Heart right ventricle (tissue), 16 donors: Measurements from ENCODE around the gene USP22. TPM values are rescaled to one million over a fixed set of nuclear protein-coding genes. Genes with fewer than 3 reads are reported as not detected.

Experiments used
- ATAC-seq, 8 donors: fragments of 200-7000 bp; cut with Tn5 transposase; one replicate each; pipeline ENCODE4 v1.9.1; 2020; ENCODE audit warnings: mild to moderate bottlenecking in 8 of 8, moderate library complexity in 8 of 8, moderate number of reproducible peaks in 1 of 8
- DNase-seq, 2 donors: peaks; one replicate each; pipeline ENCODE4 v3.0.0-alpha.2; 2020
- H3K27ac ChIP-seq, 10 donors: fragments of 200-600 bp; sonication (generic) in 2 of 10; one replicate each; pipeline versions ENCODE4 v1.5.0 to v1.8.0; 2020 to 2022; ENCODE audit warnings: mild to moderate bottlenecking in 3 of 10
- H3K27me3 ChIP-seq, 7 donors: fragments of 200-600 bp; one replicate each; pipeline ENCODE4 v1.8.0; 2021 to 2022; ENCODE audit warnings: mild to moderate bottlenecking in 2 of 7
- H3K36me3 ChIP-seq, 9 donors: fragments of 200-600 bp; sonication (generic) in 1 of 9; one replicate each; pipeline versions ENCODE4 v1.5.0 to v1.8.0; 2020 to 2022; ENCODE audit warnings: mild to moderate bottlenecking in 2 of 9
- H3K4me1 ChIP-seq, 9 donors: fragments of 200-600 bp; sonication (generic) in 1 of 9; one replicate each; pipeline versions ENCODE4 v1.5.0 to v1.8.0; 2020 to 2022; ENCODE audit warnings: mild to moderate bottlenecking in 4 of 9
- H3K4me3 ChIP-seq, 10 donors: fragments of 200-600 bp; sonication (generic) in 2 of 10; one replicate each; pipeline versions ENCODE4 v1.5.0 to v1.8.0; 2020 to 2022; ENCODE audit warnings: mild to moderate bottlenecking in 7 of 10, moderate library complexity in 2 of 10
- H3K9me3 ChIP-seq, 11 donors: fragments of 200-600 bp in 10 of 11; sonication (generic) in 2 of 11; one replicate each; pipeline versions ENCODE4 v1.5.0 to v1.8.0; 2013 to 2022; ENCODE audit warnings: mild to moderate bottlenecking in 2 of 11, control low read depth in 1 of 11, moderate library complexity in 1 of 11
- CTCF ChIP-seq, 9 donors: fragments of 200-600 bp; sonication (generic) in 2 of 9; IDR thresholded peaks; one replicate each; pipeline versions ENCODE4 v1.5.0 to v1.8.0; 2021 to 2022; ENCODE audit warnings: antibody characterized with exemption in 9 of 9, mild to moderate bottlenecking in 5 of 9, moderate library complexity in 1 of 9
- WGBS, 2 donors: extraction: QIAGEN DNeasy Blood & Tissue Kit; methylation state at CpG; one replicate each; pipeline ENCODE4 v1.1.7; 2013; ENCODE audit warnings: inconsistent platforms in 1 of 2; 5-methylcytosine and 5-hydroxymethylcytosine counted together
- intact Hi-C, 10 donors: fragments of 100-400 bp; cut with DNase I; formaldehyde crosslinking; loops; one replicate each; pipeline versions ENCODE4 v1.11.1 to v1.14.2; 2022
- polyA plus RNA-seq, 2 donors: library from polyadenylated mRNA; stranded (reverse); fragments of 200-250 nt; gene quantifications; one replicate each; pipeline ENCODE4 v1.2.3, GENCODE V29; 2013
- total RNA-seq, 10 donors: library from RNA; stranded (reverse); fragmentation: NEBNext Ultra II Directional in 3 of 10; extraction: Animal tissue kit (Norgen Biotek cat#: 25700) in 3 of 10; gene quantifications; one replicate each; pipeline versions ENCODE4 v1.2.1 to v1.2.4, GENCODE V29; 2021 to 2023
- donor health status: Arrhythmogenic right ventricular cardiomyopathy.
- donor health status: ischemic (EF 13 %, LVEDD 7.1; RV severe dilation, severe dysfunction).
- donor health status: healthy with polysubstance abuse.
- donor health status: DM: no; HTN: yes; CAD: no.
- donor health status: DM: no; HTN: no; CAD: no.
- donor health status: ischemic (EF 25% LVEDD 6.9; RV normal size, moderate dysfunction).
- donor health status: ischemic (EF 25% LVEDD 5.7; RV mildly dilated, moderate dysfunction).
- donor health status: healthy.
- donor health status: DM: yes; HTN: yes; CAD: no.
- donor health status: Ischemic cardiomyopathy.
- donor health status: ischemic (EF 35%, LVEDD 5.7; RV mildly dilated, moderate dysfunction).
- donor health status: nonischemic (EF 11% LVEDD 7.7; RV severe dilation, severe dysfunction).
- donor health status: DM: yes; HTN: yes; CAD: no.
- donor health status: PGD.
- donor health status: ischemic (EF 29% LVEDD 5.4; RV normal size, mild dysfunction).
- donor health status: nonischemic (EF 23%, LVEDD 6.1; RV moderate dilation, normal function).

The USP22 gene
- total and polyA plus RNA-seq, 12 donors: 26.6 to 218 (median 173) TPM

- TF ChIP-seq CTCF (IDR thresholded peaks at IDR 0.05): no peak
- Histone ChIP-seq H3K9me3 (no peaks in the 10 kb centered on the region), H3K27ac (no peak overlapping the region), H3K27me3 (no peaks in the 10 kb centered on the region), H3K36me3 (no peaks in the 10 kb centered on the region), H3K4me1 (peaks cover 0 to 15% (median 5%) of the 10 kb centered on the region in 9 donors), H3K4me3 (no peak overlapping the region)
- intact Hi-C loops: loop anchor here in 1 of 10 donors (5.0 kb wide), 1 partner anchor 676 kb away; no protein-coding TSS in a partner anchor
- no peak for DNase-seq
- 92 to 93% methylated on average over 11 of the region's 11 CpGs for WGBS, 2 donors
- ATAC-seq: no peak
These were observed 54.7 kb downstream of the USP22 start for GRCh38 chr17:20988001-20988636.

GRCh38 chr17:20987511-20987910 is 55.3 kb downstream of the USP22 start:
- no peak for DNase-seq
- ATAC-seq: no peak
- Histone ChIP-seq H3K4me3 (no peak overlapping the region), H3K27me3 (no peaks in the 10 kb centered on the region), H3K4me1 (peaks cover 0 to 9% (median 2%) of the 10 kb centered on the region in 9 donors), H3K36me3 (no peaks in the 10 kb centered on the region), H3K9me3 (no peaks in the 10 kb centered on the region), H3K27ac (no peak overlapping the region)
- intact Hi-C loops: loop anchor here in 1 of 10 donors (5.0 kb wide), 1 partner anchor 675 kb away; no protein-coding TSS in a partner anchor
- 92 to 94% methylated on average over 5 of the region's 5 CpGs for WGBS, 2 donors
- TF ChIP-seq CTCF (IDR thresholded peaks at IDR 0.05): no peak

- no peaks in the 10 kb centered on the region for H3K9me3 ChIP-seq
- ATAC-seq (no peak), DNase-seq (no peak)
- intact Hi-C loops: loop anchor here in 1 of 10 donors (5.0 kb wide), 1 partner anchor 675 kb away; no protein-coding TSS in a partner anchor
- H3K4me3 ChIP-seq: no peak overlapping the region
- no peaks in the 10 kb centered on the region for H3K27me3 ChIP-seq
- H3K36me3 ChIP-seq: no peaks in the 10 kb centered on the region
- peaks cover 0 to 6% (median 0%) of the 10 kb centered on the region in 9 donors for H3K4me1 ChIP-seq
- WGBS, 2 donors: 97% methylated on average over 7 of the region's 7 CpGs
- no peak overlapping the region for H3K27ac ChIP-seq
- no peak for TF ChIP-seq CTCF (IDR thresholded peaks at IDR 0.05)
These were observed 55.9 kb downstream of the USP22 start for GRCh38 chr17:20986767-20987510.

GRCh38 chr17:20983359-20983637 is 59.5 kb downstream of the USP22 start:
- H3K27ac ChIP-seq: no peak overlapping the region
- no peak for TF ChIP-seq CTCF (IDR thresholded peaks at IDR 0.05)
- no peak overlapping the region for H3K4me3 ChIP-seq
- ATAC-seq (no peak), DNase-seq (no peak)
- H3K4me1 ChIP-seq: no peaks in the 10 kb centered on the region
- whole genome bisulfite sequencing, 2 donors: 87 to 88% methylated on average over 3 of the region's 3 CpGs
- intact Hi-C loops: no loop called here
- no peaks in the 10 kb centered on the region for H3K9me3 ChIP-seq
- H3K36me3 ChIP-seq: no peaks in the 10 kb centered on the region
- H3K27me3 ChIP-seq: peaks cover 0 to 18% (median 3%) of the 10 kb centered on the region in 7 donors
